Activated gamma-delta T cell treated with Interleukin-2 at 50 U/mL for 16 hours (primary cell): ENCODE measurements around the gene INA.
A peak's percentile ranks its signal among the peaks of the same experiment; 100 is the strongest.

Experiments
- DNase-seq: peaks from one replicate; pipeline ENCODE4 v3.0.0-alpha.2; 2020

Gene INA

DNA sequence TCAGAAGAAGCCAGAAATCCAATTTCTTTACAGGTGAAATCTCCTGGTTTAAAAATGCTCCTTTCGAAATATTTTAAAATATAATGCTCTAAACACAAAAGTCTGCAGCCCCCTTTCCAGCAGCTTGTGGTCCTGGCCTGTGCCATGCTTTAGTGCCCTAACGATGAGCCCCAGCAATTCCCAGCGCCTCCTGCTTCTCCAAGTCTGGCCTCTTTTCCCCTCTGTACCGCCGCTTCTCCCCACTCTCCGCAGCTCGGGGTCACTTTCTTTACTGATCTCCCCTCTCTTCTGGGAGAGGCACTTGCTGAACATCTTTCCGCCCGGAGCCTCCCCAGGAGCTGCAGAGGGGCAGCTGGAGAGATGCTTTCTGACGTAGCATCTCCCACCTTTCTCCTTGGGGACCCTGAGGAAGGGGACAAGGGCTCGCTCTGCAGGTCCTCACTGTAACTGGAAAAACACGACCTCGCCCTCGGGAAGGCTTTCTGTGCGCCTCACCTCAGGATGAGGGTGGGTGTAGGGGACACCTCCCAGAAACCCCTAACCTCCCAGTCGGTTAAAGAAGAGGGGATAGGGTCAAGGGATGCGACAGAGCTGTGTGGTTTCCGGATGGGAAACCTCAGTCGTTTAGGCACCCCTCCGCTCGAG lies 565 bp upstream of the INA start:
- no peak for DNase-seq

- no peak for DNase-seq
Observed at GRCh38 chr10:103277713-103278536, 987 bp downstream of the INA start.

GRCh38 chr10:103278537-103278823 lies 1.5 kb downstream of the INA start:
- DNase-seq, result no peak

GRCh38 chr10:103278862-103279298 lies 1.9 kb downstream of the INA start:
- peak; percentile 29 for DNase-seq

GRCh38 chr10:103280031-103280430 lies 3.1 kb downstream of the INA start:
- DNase-seq, result no peak

- DNase-seq, result no peak
Observed at GRCh38 chr10:103280506-103280905, 3.6 kb downstream of the INA start.

DNA sequence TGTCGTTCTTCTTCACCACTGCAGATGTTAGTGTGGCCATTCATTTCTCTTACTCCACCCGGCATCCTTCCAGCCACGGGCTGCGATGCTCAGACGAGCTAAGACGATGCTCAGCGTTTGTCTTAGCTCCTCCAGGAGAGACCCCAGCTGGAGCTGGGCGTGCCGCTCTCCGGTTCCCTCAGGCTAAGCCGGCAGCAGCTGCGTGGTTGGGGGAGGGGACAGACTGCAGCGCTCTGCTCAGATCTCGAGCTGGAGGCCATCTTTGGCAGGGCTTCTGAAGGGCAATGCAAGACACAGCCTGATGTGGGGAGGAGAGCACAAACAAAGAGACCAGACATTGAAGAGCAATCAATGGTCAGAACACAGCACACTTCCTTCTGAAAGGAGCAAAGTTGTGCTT lies 4.8 kb downstream of the INA start:
- no peak for DNase-seq

- DNase-seq, result no peak
Observed at GRCh38 chr10:103282961-103283360, 6.0 kb downstream of the INA start.

GRCh38 chr10:103284170-103284569 lies 7.2 kb downstream of the INA start:
- no peak for DNase-seq

GRCh38 chr10:103287992-103288391 lies 11.1 kb downstream of the INA start:
- DNase-seq, result no peak

DNA sequence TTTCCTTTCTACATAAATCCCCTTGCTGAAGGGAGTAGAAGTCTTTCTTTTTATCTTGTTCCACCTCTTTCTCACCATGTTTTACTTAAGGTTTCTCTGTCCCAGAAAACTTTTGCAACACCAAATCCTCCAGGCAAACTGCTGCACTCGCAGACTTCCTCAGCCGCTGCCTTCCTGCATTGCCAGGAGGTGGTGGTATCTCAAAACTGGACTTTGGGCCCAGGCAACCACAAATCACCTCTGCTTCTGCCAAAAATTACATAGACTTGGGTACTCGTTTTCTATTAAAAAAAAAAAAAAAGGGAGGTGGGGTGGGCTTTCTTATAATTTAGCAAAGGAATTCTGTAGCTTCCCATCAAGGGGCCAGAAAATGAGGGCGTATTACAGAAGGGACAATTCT lies 14.7 kb downstream of the INA start:
- no peak for DNase-seq

DNA sequence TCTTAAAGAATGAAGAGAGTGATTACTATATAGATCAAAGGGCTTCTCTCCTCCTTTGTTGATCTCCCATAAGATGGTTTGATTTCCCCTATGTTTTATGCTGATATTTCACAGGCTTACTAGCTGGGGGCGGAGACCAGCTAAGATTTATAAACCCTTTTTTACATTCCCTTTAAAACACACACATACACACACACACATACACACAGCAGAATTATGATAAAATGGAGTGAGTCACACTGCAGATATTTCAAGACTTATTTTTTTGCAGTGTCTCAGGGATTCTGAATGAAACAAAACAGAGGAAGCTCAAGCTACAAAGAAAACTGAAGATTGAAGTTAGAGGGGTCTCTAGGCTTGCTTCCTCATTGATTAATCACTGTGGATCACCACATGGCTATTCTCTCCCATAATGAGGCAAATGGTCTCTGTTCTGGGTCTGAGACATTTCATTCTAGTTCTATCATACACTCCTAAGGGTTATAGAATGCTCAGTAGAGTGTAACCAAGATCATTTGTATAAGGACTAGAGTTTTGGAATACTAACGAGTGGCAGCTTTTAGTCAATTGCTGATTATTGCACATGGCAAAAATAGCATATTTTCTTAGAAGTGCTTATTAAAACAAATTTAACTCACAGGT lies 18.6 kb downstream of the INA start:
- no peak for DNase-seq

DNA sequence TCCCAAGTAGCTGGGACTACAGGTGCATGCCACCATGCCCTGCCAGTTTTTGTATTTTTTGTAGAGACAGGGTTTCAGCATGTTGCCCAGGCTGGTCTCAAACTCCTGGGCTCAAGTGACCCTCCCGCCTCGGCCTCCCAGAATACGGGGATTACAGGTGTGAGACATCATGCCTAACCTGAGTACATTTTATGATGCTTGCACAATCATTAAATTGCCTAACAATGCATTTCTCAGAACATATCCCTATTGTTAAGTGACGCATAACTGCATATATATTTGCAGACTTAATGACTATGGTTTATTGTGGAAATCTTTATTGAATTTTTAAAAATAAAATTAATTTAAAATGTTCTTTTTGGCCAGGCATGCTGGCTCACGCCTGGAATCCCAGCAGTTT lies 30.7 kb downstream of the INA start:
- no peak for DNase-seq

- no peak for DNase-seq
Observed at GRCh38 chr10:103310197-103310596, 33.3 kb downstream of the INA start.

- DNase-seq, result no peak
Observed at GRCh38 chr10:103316087-103316486, 39.1 kb downstream of the INA start.

DNA sequence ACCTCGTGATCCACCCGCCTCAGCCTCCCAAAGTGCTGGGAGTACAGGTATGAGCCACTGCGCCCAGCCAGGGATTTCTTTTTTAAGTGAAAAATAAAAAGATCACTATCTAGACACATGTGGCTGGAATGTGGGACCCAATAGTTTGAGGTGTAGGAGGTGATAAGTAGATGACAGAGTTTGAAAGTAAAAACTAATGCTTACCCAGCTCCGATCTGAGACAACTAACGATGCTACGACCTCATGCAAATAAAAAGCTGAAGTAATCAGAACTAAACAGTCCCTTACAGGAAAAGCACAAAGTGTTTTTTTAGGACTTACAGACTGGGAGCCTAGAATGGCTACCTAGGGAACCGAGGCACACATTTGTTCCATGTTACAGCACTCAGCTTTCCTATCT lies 51.0 kb downstream of the INA start:
- no peak for DNase-seq

- DNase-seq, result no peak
Observed at GRCh38 chr10:103333934-103334520, 57.1 kb downstream of the INA start.

DNA sequence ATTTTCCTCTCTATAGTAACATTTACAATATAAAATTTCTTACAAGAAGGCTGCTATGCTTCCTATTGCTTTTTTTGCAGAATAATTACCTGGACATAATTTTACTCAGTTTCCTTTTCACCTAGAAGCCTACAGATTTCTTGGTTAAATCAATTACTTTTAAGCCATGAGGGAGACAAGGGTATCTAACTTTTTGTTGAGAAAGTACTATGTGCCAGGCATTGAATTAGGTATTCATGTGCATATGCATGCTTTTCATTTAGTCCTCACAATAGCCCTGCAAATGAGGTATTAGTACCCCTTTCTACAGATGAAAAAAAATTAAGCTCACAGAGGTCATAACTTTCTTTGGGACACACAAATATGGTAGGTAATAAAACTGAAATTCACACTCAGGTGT lies 57.6 kb downstream of the INA start:
- DNase-seq, result no peak

- DNase-seq, result no peak
Observed at GRCh38 chr10:103336370-103336769, 59.4 kb downstream of the INA start.
